ENCODE results near the gene EPM2A. TPM values are rescaled to one million over a fixed set of nuclear protein-coding genes. Genes with fewer than 3 reads are reported as not detected.

Gene EPM2A
- total RNA-seq, 1 experiment from 2014 or later: 4.7 TPM

DNA sequence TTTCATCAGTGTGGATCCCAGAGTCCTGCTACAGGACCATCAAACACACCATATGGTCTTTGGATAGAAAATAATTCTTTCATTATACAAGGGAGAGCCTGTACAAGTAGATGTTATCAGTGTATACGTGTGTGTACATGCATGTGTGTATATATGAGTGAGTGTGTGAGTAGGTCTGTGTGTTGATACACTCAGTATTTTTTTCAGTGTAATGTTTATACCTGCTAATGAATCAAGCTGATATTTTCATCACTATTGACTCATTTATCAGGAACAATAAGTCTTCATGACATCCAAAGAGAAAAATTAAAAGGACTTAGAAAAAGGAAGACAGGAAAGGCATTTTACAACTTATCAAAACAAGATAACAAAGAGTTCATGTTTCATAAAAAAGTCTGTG is 66.5 kb downstream of the EPM2A start:
- Histone ChIP-seq H4K20me1 (ENCODE audit: insufficient read depth) (no peaks in the 10 kb centered on the region), H3K27me3 (ENCODE audit: insufficient read depth, low read depth) (no peaks in the 10 kb centered on the region), H3K36me3 (ENCODE audit: low read depth) (no peaks in the 10 kb centered on the region), H2AFZ (no peak overlapping the region), H3K4me1 (replicated peaks; ENCODE audit: insufficient read depth) (no peaks in the 10 kb centered on the region), H3K79me2 (ENCODE audit: low read depth) (no peaks in the 10 kb centered on the region), H3K9me2 (ENCODE audit: insufficient read depth) (no peaks in the 10 kb centered on the region), H3K4me3 (no peak overlapping the region), H3K9me3 (ENCODE audit: insufficient read depth, low read depth) (no peaks in the 10 kb centered on the region), H3K27ac (no peak overlapping the region), H3K4me2 (no peak overlapping the region), H3F3A (ENCODE audit: insufficient read depth, low read depth) (no peaks in the 10 kb centered on the region)
- POLR2A ChIA-PET (ENCODE audit: unreplicated experiment): no interaction called here
- BruUV-seq (replicated peaks): no TSS peak
- TF ChIP-seq, protein P1, sequence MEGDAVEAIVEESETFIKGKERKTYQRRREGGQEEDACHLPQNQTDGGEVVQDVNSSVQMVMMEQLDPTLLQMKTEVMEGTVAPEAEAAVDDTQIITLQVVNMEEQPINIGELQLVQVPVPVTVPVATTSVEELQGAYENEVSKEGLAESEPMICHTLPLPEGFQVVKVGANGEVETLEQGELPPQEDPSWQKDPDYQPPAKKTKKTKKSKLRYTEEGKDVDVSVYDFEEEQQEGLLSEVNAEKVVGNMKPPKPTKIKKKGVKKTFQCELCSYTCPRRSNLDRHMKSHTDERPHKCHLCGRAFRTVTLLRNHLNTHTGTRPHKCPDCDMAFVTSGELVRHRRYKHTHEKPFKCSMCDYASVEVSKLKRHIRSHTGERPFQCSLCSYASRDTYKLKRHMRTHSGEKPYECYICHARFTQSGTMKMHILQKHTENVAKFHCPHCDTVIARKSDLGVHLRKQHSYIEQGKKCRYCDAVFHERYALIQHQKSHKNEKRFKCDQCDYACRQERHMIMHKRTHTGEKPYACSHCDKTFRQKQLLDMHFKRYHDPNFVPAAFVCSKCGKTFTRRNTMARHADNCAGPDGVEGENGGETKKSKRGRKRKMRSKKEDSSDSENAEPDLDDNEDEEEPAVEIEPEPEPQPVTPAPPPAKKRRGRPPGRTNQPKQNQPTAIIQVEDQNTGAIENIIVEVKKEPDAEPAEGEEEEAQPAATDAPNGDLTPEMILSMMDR (conservative IDR thresholded peaks at IDR 0.05): no peak
- TF ChIP-seq EZH2 (IDR thresholded peaks at IDR 0.05; ENCODE audit: low read depth): no peak
- intact Hi-C loops (cut with micrococcal nuclease; ENCODE audit: unreplicated experiment): no loop called here
- CTCF ChIA-PET: no interaction called here
- DNase-seq: no peak

DNA sequence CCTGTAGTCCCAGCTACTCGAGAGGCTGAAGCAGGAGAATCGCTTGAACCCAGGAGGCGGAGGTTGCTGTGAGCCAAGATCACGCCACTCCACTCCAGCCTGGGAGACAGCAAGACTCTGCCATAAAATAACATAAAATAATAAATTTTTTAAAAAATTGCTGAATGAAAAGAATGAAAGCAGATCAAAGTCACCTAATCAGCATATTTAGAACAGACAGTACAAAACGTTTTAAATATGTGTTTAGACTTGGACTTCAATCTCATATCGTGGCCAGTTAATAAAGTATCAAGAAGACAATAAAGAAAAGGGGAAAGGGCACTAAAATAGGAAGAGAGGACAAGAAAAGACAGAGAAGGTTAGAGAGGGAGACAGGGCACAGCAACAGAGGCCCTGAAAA is 74.6 kb downstream of the EPM2A start:
- H3K27me3 ChIP-seq (ENCODE audit: insufficient read depth, low read depth): no peaks in the 10 kb centered on the region
- no peak overlapping the region for H3K4me2 ChIP-seq
- no TSS peak for BruUV-seq (replicated peaks)
- H3K4me1 ChIP-seq (replicated peaks; ENCODE audit: insufficient read depth): no peaks in the 10 kb centered on the region
- ChIA-PET POLR2A (ENCODE audit: unreplicated experiment) (no interaction called here), CTCF (no interaction called here)
- no peak overlapping the region for H3K27ac ChIP-seq
- no peaks in the 10 kb centered on the region for H3K36me3 ChIP-seq (ENCODE audit: low read depth)
- intact Hi-C loops (cut with micrococcal nuclease; ENCODE audit: unreplicated experiment): no loop called here
- H2AFZ ChIP-seq: no peak overlapping the region
- H3K79me2 ChIP-seq (ENCODE audit: low read depth): no peaks in the 10 kb centered on the region
- H3K9me2 ChIP-seq (ENCODE audit: insufficient read depth): no peaks in the 10 kb centered on the region
- H3K9me3 ChIP-seq (ENCODE audit: insufficient read depth, low read depth): no peaks in the 10 kb centered on the region
- no peak for DNase-seq
- H4K20me1 ChIP-seq (ENCODE audit: insufficient read depth): no peaks in the 10 kb centered on the region
- H3K4me3 ChIP-seq: no peak overlapping the region
- no peak for TF ChIP-seq EZH2 (IDR thresholded peaks at IDR 0.05; ENCODE audit: low read depth)
- TF ChIP-seq, protein P1 (conservative IDR thresholded peaks at IDR 0.05): no peak
- H3F3A ChIP-seq (ENCODE audit: insufficient read depth, low read depth): no peaks in the 10 kb centered on the region

DNA sequence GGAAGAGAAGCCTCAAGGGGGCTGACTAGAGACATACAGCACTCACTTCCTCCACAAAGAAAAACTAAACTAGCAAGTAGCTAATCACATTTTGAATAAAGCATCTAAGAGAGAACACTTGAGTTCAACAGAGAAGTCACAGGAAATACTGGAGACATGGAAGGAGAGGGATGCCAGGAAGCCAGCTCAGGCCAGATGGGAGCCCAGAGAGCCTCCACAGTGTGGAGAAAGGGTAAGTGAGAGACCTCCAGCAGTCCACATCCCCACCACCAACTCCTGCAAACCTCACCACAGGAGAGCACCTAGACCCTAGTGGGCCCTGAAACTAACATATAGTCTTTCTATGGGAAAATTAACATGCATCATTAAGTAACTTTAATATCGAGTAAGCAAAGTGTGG is 79.2 kb downstream of the EPM2A start:
- TF ChIP-seq, protein P1 (conservative IDR thresholded peaks at IDR 0.05): no peak
- no peak for TF ChIP-seq EZH2 (IDR thresholded peaks at IDR 0.05; ENCODE audit: low read depth)
- Histone ChIP-seq H2AFZ (no peak overlapping the region), H3K4me2 (no peak overlapping the region), H3K4me3 (no peak overlapping the region), H3K79me2 (ENCODE audit: low read depth) (no peaks in the 10 kb centered on the region), H4K20me1 (ENCODE audit: insufficient read depth) (no peaks in the 10 kb centered on the region), H3K4me1 (replicated peaks; ENCODE audit: insufficient read depth) (no peaks in the 10 kb centered on the region), H3K9me2 (ENCODE audit: insufficient read depth) (no peaks in the 10 kb centered on the region; the same call in 1 of the 2 replicates), H3F3A (ENCODE audit: insufficient read depth, low read depth) (no peaks in the 10 kb centered on the region), H3K27ac (no peak overlapping the region), H3K9me3 (ENCODE audit: insufficient read depth, low read depth) (no peaks in the 10 kb centered on the region), H3K27me3 (ENCODE audit: insufficient read depth, low read depth) (no peaks in the 10 kb centered on the region), H3K36me3 (ENCODE audit: low read depth) (no peaks in the 10 kb centered on the region)
- ChIA-PET CTCF (no interaction called here), POLR2A (ENCODE audit: unreplicated experiment) (no interaction called here)
- no TSS peak for BruUV-seq (replicated peaks)
- DNase-seq: no peak
- intact Hi-C loops (cut with micrococcal nuclease; ENCODE audit: unreplicated experiment): no loop called here
